GM19438 (cell line): ENCODE data around the gene SGCA.

Source experiments
- ATAC-seq: cut with Tn5 transposase; IDR thresholded peaks from one replicate; pipeline ENCODE4 v1.9.1; 2021; ENCODE audit warnings: low read depth; ENCODE audit not compliant: unreplicated experiment

SGCA gene

GRCh38 chr17:50133769-50134099 lies 32.1 kb upstream of the SGCA start:
- ATAC-seq, result no peak

DNA sequence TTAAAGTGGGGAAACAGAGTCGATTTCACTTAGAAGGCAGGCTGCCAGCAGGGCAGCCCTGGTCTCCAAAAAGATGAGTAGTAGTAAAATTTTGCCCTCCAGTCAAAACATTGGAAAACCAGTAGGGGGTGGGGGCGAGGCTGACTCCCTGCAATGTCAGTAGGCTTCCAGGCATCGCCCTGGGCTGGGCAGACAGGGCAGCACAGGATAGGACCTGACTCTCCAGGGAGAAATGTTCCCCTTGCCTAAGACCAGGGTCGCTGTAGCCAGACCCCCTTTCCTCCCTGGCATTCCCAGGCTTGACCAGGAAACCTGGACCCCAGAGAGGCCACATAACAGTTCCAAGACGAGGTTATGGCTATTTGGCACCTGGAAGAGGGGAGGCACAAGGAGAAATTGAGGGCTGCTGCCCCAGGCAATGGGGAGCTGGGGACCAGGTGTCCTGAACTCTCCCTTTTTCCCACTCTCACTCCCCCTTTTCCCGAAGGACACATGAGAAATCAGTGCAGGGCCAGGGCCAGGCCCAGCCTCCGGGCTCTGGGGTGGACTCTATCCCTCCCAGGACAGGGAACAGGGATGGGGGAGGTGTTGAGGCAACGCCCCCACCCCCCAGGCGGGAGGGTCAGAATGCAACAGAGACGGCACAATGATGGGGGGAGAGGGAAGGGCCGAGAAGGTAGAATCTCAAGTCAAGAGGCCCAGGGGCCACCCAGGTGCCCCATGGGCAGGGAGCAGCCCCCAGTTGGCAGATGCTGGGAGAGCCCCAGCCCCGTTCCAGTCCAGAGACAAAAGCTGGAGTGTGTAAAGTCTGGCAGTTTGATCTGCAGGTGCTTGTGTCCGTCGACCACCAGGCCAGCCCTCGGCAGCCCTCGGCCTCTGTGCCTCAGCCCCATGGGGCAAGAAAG lies 31.3 kb upstream of the SGCA start:
- ATAC-seq, result no peak

DNA sequence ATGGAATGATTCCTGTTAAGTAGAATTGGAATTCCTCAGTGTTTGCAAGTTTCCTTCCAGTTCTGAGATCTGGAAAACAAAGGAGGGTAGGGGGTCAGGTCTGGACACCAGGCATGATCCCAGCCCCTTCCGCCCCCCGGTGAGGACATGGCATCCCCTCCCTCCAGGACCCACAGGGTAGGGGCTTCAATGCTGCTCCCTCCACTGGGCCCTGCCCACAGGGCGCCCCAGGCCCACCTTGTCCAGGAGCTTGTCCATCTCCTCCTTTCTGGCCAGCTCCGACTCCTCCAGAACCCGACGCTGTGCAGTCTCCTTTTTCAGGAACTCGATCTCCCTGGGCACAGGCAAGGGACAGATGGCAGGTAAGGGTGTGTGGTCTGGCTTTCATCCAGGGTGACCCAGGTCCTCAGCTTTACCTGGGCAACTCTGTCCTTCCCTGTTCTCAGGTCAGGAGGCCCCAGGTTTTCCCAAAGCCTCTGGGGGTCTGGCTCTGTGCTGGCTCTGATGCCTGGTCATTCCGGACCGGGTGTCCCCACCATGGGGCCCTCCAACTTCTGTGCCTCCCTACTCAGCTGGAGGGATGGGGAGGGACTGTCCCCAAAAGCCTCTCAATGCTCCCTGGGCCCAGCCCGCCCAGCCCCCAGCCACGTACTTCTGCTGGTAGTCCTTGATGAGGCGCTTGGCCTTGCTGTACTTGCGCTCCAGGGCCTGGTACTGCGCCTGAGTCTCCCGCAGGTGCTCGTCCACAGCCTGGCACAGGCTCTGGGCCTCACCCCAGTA lies 30.3 kb upstream of the SGCA start:
- no peak for ATAC-seq

GRCh38 chr17:50136096-50136687 lies 29.6 kb upstream of the SGCA start:
- no peak for ATAC-seq

GRCh38 chr17:50137042-50137441 lies 28.8 kb upstream of the SGCA start:
- ATAC-seq, result no peak

GRCh38 chr17:50139185-50139783 lies 26.5 kb upstream of the SGCA start:
- no peak for ATAC-seq

- ATAC-seq, result peak; percentile 58
Measured at GRCh38 chr17:50139950-50140885, 25.6 kb upstream of the SGCA start.

- ATAC-seq, result no peak
Measured at GRCh38 chr17:50141026-50141744, 24.6 kb upstream of the SGCA start.

DNA sequence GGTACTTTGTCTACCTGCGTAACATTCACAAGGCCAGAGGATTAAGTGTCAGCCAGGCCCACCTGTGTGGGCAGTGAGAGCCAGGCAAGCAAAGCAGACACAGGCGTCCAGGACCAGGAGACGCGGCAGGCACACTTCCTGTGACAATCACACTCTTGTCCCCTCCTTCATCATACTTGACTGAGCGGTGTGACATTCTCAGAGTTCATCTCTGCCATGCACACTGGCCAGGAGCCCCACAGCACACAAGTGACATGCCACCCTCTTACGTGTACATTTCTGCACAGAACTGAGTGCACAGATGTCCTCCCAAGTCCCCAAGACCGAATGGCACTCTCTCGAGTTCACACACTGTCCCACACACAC lies 24.1 kb upstream of the SGCA start:
- ATAC-seq, result no peak

DNA sequence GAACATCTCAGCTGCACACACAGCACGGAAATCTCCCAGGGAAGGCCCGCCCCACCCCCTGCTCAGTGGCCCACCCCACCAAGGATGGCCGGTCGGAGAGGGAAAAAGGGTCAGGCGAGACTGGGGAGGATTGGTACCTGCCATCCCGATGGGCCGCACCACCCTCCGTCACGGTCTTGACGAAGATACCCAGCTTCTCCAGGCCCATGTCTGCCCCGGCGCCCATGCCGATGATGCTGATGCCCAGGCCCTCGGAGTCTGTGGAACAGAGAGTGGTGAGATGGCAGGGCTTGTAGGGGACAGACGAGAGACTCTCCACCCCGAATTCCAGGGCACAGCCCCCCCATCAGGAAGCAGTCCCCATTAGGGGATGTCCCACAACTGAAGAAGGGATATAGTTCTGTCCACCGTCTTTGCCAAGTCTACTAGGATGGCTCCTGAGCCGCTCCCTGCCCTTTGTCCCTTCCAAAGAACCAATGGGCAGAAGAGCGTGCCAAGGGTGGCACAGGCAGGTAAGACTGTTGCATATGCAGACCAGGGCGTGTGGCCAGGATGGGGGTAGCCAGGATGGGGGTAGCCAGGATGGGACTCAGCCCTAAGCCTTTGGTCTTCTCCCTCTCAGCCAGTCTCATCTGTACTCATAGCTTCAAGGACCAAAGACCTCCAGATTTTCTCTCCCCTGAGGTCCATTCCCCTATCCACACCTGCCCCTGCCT lies 22.2 kb upstream of the SGCA start:
- no peak for ATAC-seq

DNA sequence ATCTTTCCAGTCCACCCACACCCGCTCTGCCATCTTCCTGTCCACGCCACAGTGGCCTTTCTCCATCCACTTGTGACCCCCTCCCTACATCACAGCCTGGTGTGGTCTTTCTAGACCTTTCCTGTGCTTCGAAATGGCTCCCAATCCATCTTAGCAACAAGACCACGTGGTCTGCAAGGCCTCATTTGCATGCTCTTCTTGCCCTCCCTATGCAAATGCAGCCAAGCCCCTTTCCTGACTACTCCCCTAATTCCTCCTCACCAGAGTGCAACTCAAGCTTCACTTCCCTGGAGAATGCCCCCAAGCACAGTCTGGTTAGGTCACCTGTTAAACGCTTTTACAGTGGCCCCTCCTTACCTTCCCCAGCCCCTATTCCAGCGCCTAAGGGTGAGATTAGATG lies 21.4 kb upstream of the SGCA start:
- no peak for ATAC-seq

GRCh38 chr17:50144845-50145531 lies 20.8 kb upstream of the SGCA start:
- no peak for ATAC-seq

GRCh38 chr17:50145532-50146229 lies 20.1 kb upstream of the SGCA start:
- ATAC-seq, result no peak

GRCh38 chr17:50146230-50146926 lies 19.4 kb upstream of the SGCA start:
- ATAC-seq, result no peak

- ATAC-seq, result no peak
Measured at GRCh38 chr17:50146927-50147665, 18.7 kb upstream of the SGCA start.

- ATAC-seq, result no peak
Measured at GRCh38 chr17:50147841-50148225, 18.0 kb upstream of the SGCA start.
